GM19240 (cell line): ENCODE measurements around the gene UBQLN4.

ENCODE experiments used
- DNase-seq: peaks from one replicate; pipeline ENCODE4 v3.0.0; 2011; ENCODE audit warnings: low spot score; ENCODE audit not compliant: insufficient read length

Gene UBQLN4

DNA sequence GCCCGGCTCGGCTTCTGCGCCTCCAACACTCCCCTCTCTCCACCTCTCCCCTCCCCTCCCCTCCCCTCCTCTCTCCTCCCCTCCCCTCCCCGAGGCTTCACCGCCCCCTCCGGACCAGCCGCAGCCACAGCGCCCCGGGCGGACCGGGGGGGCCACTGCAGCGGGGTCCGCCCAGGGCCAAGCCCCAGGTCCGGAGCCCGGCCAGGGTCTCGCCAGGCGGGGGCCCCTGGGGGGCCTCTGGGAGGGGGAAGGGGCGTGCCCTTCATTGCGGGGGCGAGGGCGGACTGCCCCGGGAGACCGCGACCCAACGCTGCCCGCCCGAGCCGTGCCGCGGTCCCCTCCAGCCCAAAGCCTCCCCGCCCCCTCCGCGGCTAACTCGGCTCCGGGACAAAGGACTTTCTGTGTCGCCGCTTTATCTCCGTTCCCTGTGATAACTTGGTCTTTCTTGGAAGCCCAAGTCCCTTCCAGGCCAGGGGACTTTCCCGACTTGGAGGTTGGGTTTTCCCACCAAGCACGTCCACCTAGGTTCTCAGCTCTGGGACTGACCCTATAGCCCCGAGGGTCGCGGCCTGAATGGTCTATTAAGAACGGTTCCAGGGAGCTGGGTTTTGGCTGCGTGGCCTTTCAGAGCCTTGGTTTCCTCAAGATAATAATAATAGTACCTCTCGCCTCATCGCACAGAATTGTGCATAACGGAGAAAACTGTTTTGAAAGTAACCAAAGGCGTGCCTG, at the start of gene UBQLN4:
Gene UBQLN4 (minus strand): TSS at position 31 of the 732 bp plus-strand sequence. CDS start 97 bp downstream, outside the sequence.
- DNase-seq: peak; percentile 71

DNA sequence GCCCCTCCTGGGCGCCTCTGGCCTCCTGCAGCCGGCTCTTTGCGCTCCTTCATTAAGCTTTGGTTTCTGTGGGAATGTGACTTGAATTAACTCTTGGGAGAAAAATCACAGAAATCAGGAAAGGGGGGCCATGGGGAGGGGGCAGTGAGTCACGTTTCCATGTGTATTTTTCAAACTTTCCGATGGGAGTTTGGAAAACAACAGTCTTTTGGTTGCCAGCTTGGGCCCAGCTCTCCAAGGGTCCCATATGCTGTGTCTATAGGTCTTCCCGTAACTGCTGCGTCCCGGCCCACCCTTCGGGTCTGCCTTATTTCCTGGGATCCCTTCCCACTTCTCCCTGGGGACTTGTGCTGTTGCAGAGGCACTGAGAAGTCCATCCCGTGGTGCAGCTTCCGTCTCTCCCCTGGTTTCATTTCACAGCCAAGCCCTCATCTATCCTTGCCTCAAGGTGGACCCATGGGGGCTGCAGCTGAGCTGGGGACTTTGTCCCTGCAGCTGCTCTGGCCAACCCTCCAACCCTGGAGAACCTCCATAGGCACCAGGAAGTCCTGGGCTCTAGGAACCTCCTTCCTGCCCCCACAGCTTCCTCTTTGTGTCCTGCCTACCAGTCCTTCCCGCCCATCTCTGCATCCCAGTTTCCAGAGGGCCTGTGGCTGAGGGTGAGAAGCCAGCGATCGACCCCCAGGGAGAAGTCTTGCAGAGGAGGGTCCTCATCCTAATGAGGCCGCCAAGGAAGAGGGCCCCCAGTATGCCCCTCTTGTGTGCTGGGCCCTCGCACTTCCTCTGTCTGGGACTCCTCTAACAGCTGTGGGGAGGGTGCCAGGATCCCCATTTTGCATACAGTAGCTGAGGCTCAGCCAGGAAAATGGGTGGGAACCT, 49.3 kb upstream of the UBQLN4 start:
- no peak for DNase-seq

DNA sequence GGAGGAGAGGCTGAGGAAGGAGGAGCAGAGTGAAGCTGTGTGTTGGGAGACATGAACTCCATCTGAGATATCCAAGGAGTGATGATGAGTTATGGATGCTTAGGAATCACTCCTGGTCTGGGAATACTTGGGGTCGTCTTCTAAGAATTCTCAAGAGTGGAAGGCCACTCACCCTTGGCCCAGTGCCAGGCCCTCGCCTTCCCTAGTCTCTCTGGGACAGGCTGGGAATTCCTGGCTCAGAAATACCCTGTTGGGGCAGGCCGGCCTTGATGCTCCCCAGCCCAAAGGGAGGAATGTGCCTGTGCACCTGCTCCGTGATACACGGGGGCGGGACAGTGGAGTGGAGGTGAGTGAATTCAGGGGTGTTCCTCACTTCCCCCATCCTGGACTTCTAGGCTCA, 48.3 kb upstream of the UBQLN4 start:
- DNase-seq: no peak

DNA sequence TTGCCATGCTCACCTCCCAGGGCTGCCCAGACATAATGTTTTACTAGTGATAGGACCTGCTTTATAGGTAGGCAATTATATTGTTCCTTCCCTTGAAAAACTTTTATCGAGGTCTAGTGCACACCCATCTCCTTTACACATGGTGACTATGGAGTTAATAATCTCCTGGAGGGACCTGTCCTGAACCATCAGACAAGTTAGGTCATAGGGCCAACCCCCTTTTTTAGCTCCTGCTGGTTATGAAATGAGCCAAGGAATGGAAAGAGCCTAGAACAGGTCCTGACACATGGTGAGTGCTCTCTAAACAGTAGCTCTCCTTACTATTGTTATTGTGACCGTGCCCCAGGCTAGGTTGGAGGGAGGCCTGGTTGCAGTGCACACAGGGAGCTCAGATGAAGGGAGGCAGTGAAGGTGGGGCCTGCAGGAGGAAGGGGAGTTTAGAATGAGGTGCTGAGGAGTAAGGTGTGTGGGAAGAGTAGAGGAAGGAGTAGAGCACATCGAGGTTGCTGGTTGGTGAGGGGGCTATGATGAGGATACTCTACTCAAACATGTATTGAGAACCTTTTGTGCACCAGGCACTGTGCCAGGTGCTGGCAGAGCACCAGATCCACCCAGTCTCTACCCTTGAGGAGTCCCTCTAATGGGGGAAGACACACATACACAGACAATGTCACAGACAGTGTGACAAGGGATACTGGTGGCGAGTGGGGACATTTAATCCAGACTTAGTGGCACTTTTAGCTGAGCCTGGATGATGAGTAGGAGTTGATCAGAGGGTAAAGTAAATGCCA, 46.8 kb upstream of the UBQLN4 start:
- DNase-seq: no peak

DNA sequence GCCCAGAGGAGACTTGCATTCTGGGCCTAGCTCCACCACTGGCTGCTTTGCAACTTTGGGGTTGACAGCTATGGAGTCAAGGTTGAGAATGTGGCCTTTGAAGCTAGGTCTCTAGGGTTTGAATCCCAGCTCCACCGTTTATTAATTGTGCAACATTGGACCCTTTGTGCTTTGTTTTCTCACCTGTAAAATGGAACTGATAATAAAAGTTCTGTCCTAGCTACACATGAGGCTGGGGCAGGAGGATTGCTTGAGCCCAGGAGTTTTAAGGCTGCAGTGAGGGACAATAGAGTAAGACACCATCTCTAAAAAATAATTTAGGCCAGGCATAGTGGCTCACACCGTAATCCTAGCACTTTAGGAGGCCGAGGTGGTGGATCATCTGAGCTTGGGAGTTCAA, 45.7 kb upstream of the UBQLN4 start:
- no peak for DNase-seq

DNA sequence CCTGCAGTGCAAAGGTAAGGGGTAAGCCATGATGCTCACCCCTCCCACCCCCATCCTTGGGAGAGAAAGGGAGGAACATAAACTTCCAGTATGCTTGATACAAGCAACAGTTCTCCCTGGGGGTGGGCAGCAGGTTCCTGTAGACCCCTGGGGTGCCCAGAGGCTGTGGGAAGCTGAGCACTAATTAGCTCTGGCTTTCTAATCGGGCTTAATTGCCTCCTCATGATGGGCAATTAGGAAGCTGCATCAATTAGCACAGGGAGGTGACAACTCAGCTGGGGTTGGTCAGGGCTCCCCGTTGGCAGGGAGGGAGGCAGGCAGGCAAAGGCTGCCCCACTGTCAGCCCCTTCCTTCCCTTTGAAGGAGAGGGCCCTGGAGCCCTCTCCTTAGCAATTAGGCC, 45.2 kb upstream of the UBQLN4 start:
- DNase-seq: no peak

DNA sequence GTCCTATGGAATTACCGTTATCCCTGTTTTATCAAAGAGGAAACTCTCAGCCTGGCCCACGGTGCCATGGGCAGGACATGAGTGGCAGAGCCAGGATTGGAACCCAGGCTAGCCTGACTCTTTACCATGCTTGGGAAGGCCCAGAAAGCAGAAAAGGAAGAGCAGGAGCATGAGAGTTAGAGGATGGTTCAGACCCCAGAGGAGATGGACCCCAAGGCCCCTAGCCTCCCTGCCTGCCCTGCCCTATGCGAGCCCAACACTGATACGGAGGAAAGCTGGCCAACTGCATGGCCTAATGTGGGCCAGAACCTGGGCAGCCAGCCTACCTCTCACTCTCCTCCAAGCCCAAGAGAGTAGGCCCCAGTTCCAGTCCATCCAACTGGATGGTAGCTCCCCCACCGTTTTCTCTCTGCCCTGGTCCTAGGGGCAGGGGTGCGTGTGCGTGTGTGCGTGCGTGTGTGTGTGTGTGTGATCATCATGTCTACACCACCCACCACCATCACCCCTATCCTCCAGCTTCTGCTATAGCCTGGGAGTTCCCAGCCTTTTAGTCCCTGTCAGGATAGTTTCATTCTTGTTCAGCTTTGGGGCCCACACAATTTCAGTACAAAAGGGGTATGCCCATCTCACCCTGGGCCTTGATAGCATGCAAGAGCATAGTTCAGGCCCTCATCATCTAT, 44.0 kb upstream of the UBQLN4 start:
- DNase-seq: no peak

DNA sequence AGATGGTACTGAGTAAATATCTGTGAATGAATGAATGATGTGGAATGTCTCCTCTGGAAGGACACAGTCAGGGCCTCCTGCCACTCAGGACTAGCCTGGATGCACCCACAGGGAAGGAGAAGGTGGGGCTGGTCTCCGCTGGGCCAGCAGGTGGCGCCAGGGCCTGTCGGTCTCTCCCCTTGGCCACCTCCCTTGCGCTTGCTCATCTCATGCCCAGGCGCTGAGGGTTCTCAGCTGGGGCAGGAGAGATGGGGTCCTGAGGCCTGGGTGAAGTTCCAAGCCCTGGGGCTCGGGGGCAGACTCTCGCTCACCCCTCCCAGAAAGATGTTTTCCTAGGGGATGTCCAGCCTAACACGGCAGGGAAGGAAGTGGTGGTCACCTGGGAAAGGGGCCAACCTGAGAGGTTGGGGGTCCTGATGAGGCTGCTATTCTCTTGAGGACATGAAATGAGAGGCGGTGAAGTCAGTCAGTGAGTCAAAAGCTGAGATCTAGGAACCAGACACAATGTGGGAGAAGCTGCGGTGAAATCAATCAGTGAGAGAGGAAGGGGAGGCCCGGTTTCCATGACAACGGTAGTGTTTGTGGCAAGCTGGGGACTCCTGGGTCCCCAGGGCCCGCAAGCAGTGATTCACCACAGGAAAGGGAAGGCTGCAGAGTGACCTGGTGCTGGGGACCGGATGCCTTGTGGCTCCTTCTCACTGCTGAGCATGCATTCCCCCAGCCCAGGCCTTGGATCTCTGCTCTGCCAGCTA, 43.2 kb upstream of the UBQLN4 start:
- peak; percentile 84 for DNase-seq

DNA sequence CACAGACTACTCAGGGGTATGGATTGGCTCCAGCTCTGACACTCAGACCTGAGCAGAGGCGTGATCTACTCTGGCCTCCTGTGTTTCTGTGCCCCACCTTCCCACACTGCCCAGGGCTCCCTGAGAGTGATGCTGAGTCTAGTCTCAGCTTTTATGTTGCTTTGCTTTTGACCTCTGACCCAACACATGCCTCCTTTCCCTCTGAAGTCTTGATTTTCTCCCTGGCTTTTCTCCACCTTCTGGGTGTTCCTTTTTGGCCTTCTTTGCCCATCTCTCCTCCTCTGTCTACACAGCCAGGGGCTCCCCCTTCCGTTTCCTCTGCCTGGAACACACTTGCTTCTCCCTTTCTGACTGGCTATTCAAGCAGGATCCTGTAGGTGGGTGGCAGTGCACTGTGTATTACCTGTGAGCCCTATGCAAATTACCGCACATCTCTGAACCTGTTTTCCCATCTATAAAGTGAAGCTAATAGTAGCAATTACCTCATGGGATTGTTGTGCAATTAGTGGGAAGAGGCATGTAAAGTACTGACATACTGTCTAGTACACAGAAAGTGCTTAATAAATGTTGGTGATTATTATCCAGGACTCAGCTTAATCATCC, 42.4 kb upstream of the UBQLN4 start:
- DNase-seq: no peak

DNA sequence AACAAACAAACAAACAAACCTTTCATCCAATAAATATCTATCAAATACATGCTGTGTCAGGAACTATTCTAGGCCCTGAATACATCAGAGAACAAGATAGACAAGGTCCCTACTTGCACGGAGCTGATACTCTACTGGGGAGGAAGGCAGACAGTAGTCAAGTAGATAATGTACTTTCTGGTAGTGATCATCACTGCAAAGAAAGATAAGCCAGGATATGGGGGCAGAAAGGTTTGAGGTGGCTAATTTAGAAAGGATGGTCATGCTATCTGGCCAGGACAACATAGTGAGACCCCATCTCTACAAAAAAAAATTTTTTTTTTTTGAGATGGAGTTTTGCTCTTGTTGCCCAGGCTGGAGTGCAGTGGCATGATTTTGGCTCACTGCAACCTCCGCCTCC, 38.0 kb upstream of the UBQLN4 start:
- DNase-seq: no peak

DNA sequence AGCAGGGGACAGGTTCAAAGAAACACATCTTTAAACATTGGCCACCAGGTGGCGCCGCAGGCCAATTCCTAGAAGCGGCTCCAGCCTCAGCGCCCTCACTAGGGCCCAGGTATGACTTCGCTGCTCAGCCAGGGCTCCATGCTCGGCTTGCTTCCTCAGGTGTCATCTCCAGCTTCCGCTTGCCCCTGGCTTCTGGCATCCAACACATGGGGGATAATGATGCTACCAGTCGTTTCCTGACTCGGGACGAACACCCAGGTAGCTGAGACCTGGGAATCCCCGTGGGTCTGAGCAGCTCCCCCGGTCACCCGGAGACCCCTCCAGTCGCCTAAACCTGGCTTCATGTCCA, 37.2 kb upstream of the UBQLN4 start:
- DNase-seq: peak; percentile 61

DNA sequence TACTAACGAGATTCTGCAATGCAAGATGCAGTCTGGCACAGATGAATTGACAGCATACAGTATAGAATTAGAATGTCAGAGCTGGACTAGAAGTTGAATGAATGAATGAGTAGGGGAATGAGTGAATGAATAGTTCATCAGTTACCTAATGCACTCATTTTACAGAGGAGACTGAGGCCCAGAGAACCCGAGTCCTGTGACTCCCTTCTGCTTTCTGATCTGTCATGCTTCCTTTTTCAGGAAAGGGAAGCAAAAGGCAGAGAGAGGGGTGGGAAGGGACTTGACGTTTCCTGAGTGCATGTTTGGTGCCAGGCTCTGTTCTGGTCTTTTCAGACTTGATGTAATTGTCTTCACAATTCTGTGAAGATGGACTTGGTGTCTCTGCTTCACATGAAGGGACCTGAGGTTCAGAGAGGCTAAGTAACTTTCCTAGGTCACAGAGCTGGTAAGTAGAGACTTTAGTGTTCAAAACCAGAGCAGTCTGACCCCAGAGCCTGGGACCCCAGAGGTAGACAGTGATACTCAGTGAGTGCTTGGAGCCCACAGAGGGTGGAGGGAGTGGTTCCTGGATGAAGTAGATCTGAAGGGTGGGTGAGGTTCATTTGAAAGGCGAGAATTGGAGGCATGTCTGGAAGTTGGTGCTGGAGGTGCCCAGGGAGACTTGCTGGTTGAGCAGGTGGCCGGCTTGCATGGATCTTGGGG, 36.7 kb upstream of the UBQLN4 start:
- no peak for DNase-seq

DNA sequence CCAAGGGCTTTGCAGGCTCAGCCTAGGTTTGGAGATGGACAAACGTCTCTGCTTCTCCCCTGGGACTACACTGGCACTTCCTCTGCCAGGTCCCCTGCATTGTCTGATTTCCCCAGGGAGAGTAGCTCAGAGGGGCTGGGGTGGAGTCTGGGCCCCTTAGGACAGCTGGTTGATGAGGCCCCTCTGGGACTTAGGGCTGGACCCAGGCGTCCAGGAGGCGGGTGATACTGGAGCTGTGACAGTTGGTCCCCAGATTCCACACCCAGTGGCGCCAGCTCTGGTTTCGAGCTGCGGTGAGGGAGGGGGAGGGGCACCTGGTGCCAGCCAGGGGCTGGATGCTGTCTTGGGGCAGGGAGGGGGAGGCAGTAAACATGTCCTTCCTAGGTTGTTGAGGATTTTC, 36.1 kb upstream of the UBQLN4 start:
- no peak for DNase-seq

DNA sequence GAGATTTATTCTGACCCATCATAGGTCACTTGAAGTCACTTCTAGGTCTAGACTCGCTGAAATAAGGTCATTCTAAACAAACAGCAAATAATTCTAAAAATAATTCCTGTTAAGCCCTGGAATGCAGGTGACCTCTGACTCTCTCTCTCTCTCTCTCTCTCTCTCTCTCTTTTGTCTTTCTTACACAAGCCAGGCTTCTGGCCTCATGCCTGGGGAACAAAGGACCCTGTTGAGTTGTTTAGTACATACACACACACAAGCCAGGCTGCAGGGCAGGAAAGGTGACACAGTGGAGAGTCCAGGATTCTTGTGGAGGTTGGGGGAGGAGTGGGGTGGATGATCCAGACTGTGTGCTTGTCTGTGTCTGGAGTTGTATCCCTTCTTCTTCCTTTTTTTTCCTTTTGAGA, 32.7 kb upstream of the UBQLN4 start:
- no peak for DNase-seq

DNA sequence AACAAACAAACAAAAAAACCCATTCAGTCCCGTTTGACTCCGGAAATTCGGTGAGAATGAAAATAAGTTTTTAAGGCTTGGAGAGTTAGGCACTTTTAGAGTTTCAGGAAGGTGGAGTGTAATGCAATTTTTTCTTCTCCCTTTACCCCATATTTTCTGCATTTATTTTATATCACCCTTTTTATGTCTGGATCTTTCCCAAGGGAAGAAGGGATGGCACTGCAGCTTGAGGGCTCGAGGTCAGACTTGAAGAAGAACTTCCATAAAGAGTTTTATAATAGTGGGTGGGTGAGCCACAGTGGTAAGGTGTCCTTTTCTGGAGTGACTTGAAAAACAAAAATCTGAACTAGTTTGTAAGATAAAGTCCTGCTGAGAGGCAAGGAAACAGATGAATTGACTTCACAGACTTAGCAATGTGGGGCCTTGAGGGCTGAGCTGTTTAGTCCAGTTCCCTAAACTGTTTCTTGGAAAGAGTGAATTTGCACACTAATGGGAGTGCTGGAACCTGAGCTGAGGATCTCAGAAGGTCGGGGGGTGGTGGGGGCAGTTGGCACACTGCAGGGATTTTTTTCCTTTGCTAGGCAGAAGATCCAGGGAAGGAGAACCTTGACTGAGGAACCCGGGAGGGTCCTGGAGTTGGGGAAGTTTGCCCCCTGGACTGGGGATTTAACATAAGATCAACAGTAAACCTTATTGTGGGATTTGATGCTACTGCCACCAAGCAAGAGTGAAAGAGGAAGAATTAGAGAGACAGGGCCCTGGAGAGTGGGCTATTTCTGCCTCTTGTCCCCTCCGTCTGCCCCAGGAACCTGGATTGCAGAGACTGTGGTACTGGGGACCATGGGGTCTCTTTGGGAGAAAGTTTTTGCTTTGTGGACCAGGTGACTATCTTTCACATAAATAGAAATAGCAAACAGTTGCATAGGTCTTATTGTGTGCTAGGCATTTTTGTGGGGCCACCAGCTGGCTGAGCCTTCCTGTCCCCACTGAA, 30.5 kb upstream of the UBQLN4 start:
- DNase-seq: no peak

DNA sequence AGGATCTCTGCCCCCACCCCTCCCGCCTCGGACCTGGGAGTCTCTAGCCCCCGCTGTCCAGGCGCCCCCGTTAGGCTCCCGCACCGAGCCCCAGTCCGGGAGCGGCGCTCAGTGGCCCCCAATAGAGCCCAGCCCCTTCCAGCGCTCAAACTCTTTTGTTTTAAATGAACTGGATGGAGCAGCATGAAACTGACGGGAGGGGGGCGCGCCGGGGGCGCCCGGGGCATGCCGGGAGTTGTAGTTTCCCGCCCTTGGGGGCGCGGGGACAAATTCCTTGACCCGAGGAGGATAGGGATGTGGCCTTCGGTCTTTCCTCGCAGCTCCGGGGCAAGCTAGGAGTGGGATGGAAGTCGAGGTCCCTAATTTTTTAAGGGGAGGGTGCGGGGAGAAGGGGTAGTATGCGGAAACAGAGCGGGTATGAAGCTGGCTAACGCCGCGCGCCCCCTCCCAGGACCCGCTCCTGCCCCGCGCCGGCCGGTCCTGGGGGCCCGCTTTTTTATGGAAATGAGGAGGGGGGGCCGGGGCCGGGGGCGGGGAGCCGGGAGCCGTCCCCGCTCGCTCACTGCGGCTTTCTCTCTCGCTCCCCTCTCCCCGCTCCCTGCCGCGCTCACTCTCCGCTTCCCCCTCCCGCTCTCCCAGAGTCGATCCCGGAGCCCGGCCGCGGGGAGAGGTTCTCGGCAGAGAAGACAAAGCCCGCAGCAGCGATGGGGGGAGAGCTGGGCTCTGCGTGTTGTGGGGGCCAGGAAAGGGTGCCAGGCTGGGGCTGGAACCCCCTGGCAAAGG, 28.9 kb upstream of the UBQLN4 start, which contains the start of gene MEX3A:
Gene MEX3A (minus strand): TSS at position 157 of the 783 bp plus-strand sequence. CDS start 467 bp downstream, outside the sequence.
- DNase-seq: peak; percentile 76

DNA sequence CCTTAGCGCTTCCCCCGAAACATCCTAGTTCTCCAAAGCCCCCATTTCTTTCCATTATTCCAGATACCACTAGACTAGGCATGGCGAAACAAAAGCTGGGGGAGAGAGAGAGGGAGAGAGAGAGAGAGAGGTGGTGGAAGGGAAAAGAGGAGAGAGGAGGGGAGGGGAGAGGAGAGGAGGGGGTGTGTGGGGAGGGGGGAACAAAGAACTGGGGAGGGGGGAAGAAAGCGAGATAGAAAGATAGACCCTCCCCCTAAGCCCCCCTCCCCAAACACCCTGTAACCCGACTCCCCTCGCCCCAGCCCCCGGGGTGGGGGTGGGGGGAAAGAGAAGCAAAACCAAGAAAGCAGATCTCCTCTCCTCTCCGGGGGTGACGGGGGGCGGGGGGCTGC, 28.3 kb upstream of the UBQLN4 start:
- no peak for DNase-seq
